ENCODE results near the gene COX20.

GRCh38 chr1:244836135-244836521, 670 bp downstream of the COX20 start:
- TF ChIP-seq CTCF (IDR thresholded peaks at IDR 0.05) (no peak), POLR2A (IDR thresholded peaks at IDR 0.05) (no peak)

All from lower leg skin (tissue), 3 donors.